H1 (cell line): ENCODE measurements around the gene SOCS7. TPM values are rescaled to one million over a fixed set of nuclear protein-coding genes. Genes with fewer than 3 reads are reported as not detected.

ENCODE experiments used
- CTCF ChIA-PET: fragments of 300-600 bp; sonication (Branson Sonifier 250); formaldehyde crosslinking; loops from one replicate; lab custom pipeline; 2021; ENCODE audit not compliant: partially characterized antibody; lab: Charles Lee
- POLR2A ChIA-PET: fragments of 300-600 bp; sonication (Branson Sonifier 250); formaldehyde crosslinking; loops from one replicate; lab custom pipeline; 2021; ENCODE audit warnings: inconsistent platforms; ENCODE audit not compliant: partially characterized antibody; lab: Charles Lee
- DNase-seq, 2 experiments: peaks; one replicate each; pipeline versions ENCODE4 v3.0.0 to v3.0.0-alpha.2; 2010 to 2022; ENCODE audit warnings: low spot score in 2 of 2, low read depth in 1 of 2, mixed read lengths in 1 of 2
- FAIRE-seq: peaks from 2 replicates; lab custom pipeline; 2011; peaks lifted over from hg19 to GRCh38; lab: Jason Lieb, UNC
- H2AFZ ChIP-seq: 2 replicates; pipeline ENCODE4 v1.8.1; 2012; ENCODE audit warnings: low read length, inconsistent platforms
- H2AK5ac ChIP-seq: 2 replicates; pipeline ENCODE4 v1.6.1; 2013; ENCODE audit warnings: low read depth, low read length
- H2BK120ac ChIP-seq: replicated peaks from 2 replicates; pipeline ENCODE3; 2013; ENCODE audit warnings: low read depth, low read length, inconsistent platforms
- H2BK12ac ChIP-seq: 2 replicates; pipeline ENCODE4 v1.6.1; 2013; ENCODE audit warnings: low read depth, low read length
- H2BK15ac ChIP-seq: 2 replicates; pipeline ENCODE4 v1.6.1; 2013; ENCODE audit warnings: low read length
- H2BK20ac ChIP-seq: 2 replicates; pipeline ENCODE4 v1.6.1; 2013; ENCODE audit warnings: low read length
- H2BK5ac ChIP-seq: 2 replicates; pipeline ENCODE4 v1.6.1; 2013; ENCODE audit warnings: low read depth, low read length
- H3K14ac ChIP-seq: 2 replicates; pipeline ENCODE4 v1.6.1; 2013; ENCODE audit warnings: inconsistent platforms; ENCODE audit not compliant: insufficient read length
- H3K18ac ChIP-seq: 2 replicates; pipeline ENCODE4 v1.6.1; 2013; ENCODE audit warnings: low read length; ENCODE audit errors: extremely low read depth
- H3K23ac ChIP-seq: 2 replicates; pipeline ENCODE4 v1.6.1; 2013; ENCODE audit warnings: inconsistent platforms; ENCODE audit not compliant: insufficient read length
- H3K23me2 ChIP-seq: 2 replicates; pipeline ENCODE4 v1.6.1; 2013; ENCODE audit warnings: low read depth, low read length
- H3K27ac ChIP-seq: 2 replicates; pipeline ENCODE4 v1.6.1; 2011; ENCODE audit warnings: low read depth, low read length, inconsistent platforms
- H3K27me3 ChIP-seq, 4 experiments: replicated peaks in 1 of 4; 1 replicate in 1 of 4; 2 replicates in 3 of 4; pipeline versions ENCODE4 v1.6.1 to v1.8.1; 2011 to 2013; ENCODE audit warnings: low read length in 3 of 4, mild to moderate bottlenecking in 3 of 4, inconsistent platforms in 2 of 4, mixed read lengths in 2 of 4, moderate library complexity in 1 of 4; ENCODE audit not compliant: control insufficient read depth in 3 of 4, insufficient read depth in 3 of 4; ENCODE audit errors: extremely low read depth in 1 of 4
- H3K36me3 ChIP-seq, 4 experiments: 2 replicates each; pipeline versions ENCODE4 v1.6.1 to v1.8.1; 2011 to 2013; ENCODE audit warnings: mild to moderate bottlenecking in 4 of 4, low read length in 3 of 4, moderate library complexity in 2 of 4, control low read depth in 1 of 4, inconsistent platforms in 1 of 4; ENCODE audit not compliant: insufficient read depth in 4 of 4, control insufficient read depth in 2 of 4
- H3K4ac ChIP-seq: replicated peaks from 2 replicates; pipeline ENCODE3; 2013; ENCODE audit warnings: low read length, low read depth, mixed read lengths, inconsistent platforms; ENCODE audit not compliant: insufficient read length
- H3K4me1 ChIP-seq, 4 experiments: replicated peaks in 1 of 4; 1 replicate in 1 of 4; 2 replicates in 3 of 4; pipeline versions ENCODE4 v1.6.1 to v1.8.1; 2011 to 2013; ENCODE audit warnings: low read length in 3 of 4, inconsistent platforms in 2 of 4, mixed read lengths in 1 of 4; ENCODE audit not compliant: insufficient read depth in 4 of 4, control insufficient read depth in 3 of 4
- H3K4me2 ChIP-seq, 2 experiments: 2 replicates each; pipeline versions ENCODE4 v1.6.1 to v1.8.1; 2011 to 2013; ENCODE audit warnings: low read depth in 2 of 2, low read length in 2 of 2, control low read depth in 1 of 2, inconsistent platforms in 1 of 2, mild to moderate bottlenecking in 1 of 2; ENCODE audit not compliant: insufficient read depth in 1 of 2
- H3K4me3 ChIP-seq, 4 experiments: fragments of 200-600, 300-600 bp in 1 of 4; sonication (generic), shearing (Covaris generic), sonication (Bioruptor Twin) in 1 of 4; 2 replicates each; pipeline versions ENCODE4 v1.5.1 to v1.8.1; 2011 to 2016; ENCODE audit warnings: low read length in 4 of 4, low read depth in 3 of 4, control low read depth in 2 of 4, inconsistent platforms in 2 of 4, mild to moderate bottlenecking in 2 of 4, mixed read lengths in 1 of 4, moderate library complexity in 1 of 4; ENCODE audit not compliant: insufficient read depth in 2 of 4; ENCODE audit errors: extremely low read depth in 1 of 4
- H3K56ac ChIP-seq: replicated peaks from 2 replicates; pipeline ENCODE3; 2013; ENCODE audit warnings: low read depth, mild to moderate bottlenecking, mixed read lengths, low read length, inconsistent platforms; ENCODE audit not compliant: insufficient read length
- H3K79me1 ChIP-seq: 2 replicates; pipeline ENCODE4 v1.6.1; 2013; ENCODE audit warnings: low read depth, low read length, control low read depth
- H3K79me2 ChIP-seq, 2 experiments: 2 replicates each; pipeline versions ENCODE4 v1.6.1 to v1.8.1; 2012 to 2013; ENCODE audit warnings: low read length in 2 of 2, mild to moderate bottlenecking in 2 of 2, inconsistent platforms in 1 of 2; ENCODE audit not compliant: insufficient read depth in 2 of 2, control insufficient read depth in 1 of 2
- H3K9ac ChIP-seq, 4 experiments: replicated peaks in 1 of 4; 1 replicate in 1 of 4; 2 replicates in 3 of 4; pipeline versions ENCODE4 v1.6.1 to v1.8.1; 2011 to 2013; ENCODE audit warnings: low read depth in 3 of 4, low read length in 3 of 4, control low read depth in 2 of 4, mild to moderate bottlenecking in 2 of 4, moderate library complexity in 2 of 4, inconsistent platforms in 1 of 4; ENCODE audit errors: extremely low read depth in 1 of 4
- H3K9me3 ChIP-seq, 2 experiments: 2 replicates each; pipeline versions ENCODE4 v1.6.1 to v1.8.1; 2012 to 2013; ENCODE audit warnings: mild to moderate bottlenecking in 2 of 2, moderate library complexity in 2 of 2, control low read depth in 1 of 2, inconsistent platforms in 1 of 2, low read depth in 1 of 2, low read length in 1 of 2, mixed read lengths in 1 of 2; ENCODE audit not compliant: insufficient read depth in 2 of 2
- H4K20me1 ChIP-seq, 2 experiments: replicated peaks in 1 of 2; 2 replicates each; pipeline versions ENCODE3 to v1.8.1; 2011 to 2013; ENCODE audit warnings: inconsistent platforms in 2 of 2, low read length in 2 of 2, mild to moderate bottlenecking in 1 of 2; ENCODE audit not compliant: insufficient read depth in 2 of 2, control insufficient read depth in 1 of 2
- H4K5ac ChIP-seq: 2 replicates; pipeline ENCODE4 v1.6.1; 2013; ENCODE audit warnings: low read length, low read depth, mixed read lengths, inconsistent platforms; ENCODE audit not compliant: insufficient read length
- H4K8ac ChIP-seq: 2 replicates; pipeline ENCODE4 v1.8.0; 2013; ENCODE audit warnings: mild to moderate bottlenecking, moderate library complexity, low read length, inconsistent platforms; ENCODE audit not compliant: insufficient read depth; ENCODE audit errors: extremely low read depth
- H4K91ac ChIP-seq: replicated peaks from 2 replicates; pipeline ENCODE3; 2013; ENCODE audit warnings: low read length, mixed read lengths, inconsistent platforms; ENCODE audit not compliant: insufficient read length
- MAFK ChIP-seq: IDR thresholded peaks from 2 replicates; pipeline ENCODE4 v1.6.1; 2012; ENCODE audit warnings: low read depth, mild to moderate bottlenecking, improper control_type of control experiment, low read length
- WGBS, 2 experiments: shearing (Covaris generic) in 1 of 2; methylation state at CpG; one replicate each; pipeline versions ENCODE4 v1.1.6 to v1.1.7; 2013 to 2015; ENCODE audit warnings: low lambda C conversion rate in 2 of 2, mixed read lengths in 2 of 2, inconsistent platforms in 1 of 2, low coverage in 1 of 2, missing lambda C conversion rate in 1 of 2; ENCODE audit not compliant: insufficient replicate concordance in 2 of 2, insufficient coverage in 1 of 2, insufficient read length in 1 of 2; ENCODE audit errors: extremely low coverage in 1 of 2, missing lambda C conversion rate in 1 of 2; 5-methylcytosine and 5-hydroxymethylcytosine counted together
- polyA plus RNA-seq, 7 experiments: library from polyadenylated mRNA; depleted of rRNA in 3 of 7; stranded (reverse) in 5 of 7; unstranded in 2 of 7; fragments of >200 nt in 5 of 7; fragments of 200-250 nt in 2 of 7; gene quantifications; 1 replicate in 5 of 7; 2 replicates in 1 of 7; 4 replicates in 1 of 7; pipeline versions ENCODE4 v1.2.1 to v1.2.3, GENCODE V29; 2011 to 2013; ENCODE audit warnings: missing spikeins in 2 of 7, mixed read lengths in 2 of 7
- total RNA-seq: library from RNA; stranded (reverse); fragmentation: NEBNext Ultra II Directional; extraction: Animal tissue kit (Norgen Biotek cat#: 25700); gene quantifications from 2 replicates; pipeline ENCODE4 v1.2.1, GENCODE V29; 2021
- TF ChIP-seq, protein P1 (sequence below): IDR thresholded peaks from 2 replicates; pipeline ENCODE4 v1.6.1; 2011; ENCODE audit warnings: low read depth, mild to moderate bottlenecking, low read length; ENCODE audit not compliant: insufficient read depth
- TF ChIP-seq, protein P2 (sequence below): IDR thresholded peaks from 2 replicates; pipeline ENCODE4 v1.6.1; 2012; ENCODE audit warnings: low read length, inconsistent platforms

SOCS7 gene
- total and polyA plus RNA-seq, 2 of the 8 experiments (the other 6 are each of a cell fraction or from before 2014, with no cell fraction given) = 13.5 to 26.9 TPM

DNA sequence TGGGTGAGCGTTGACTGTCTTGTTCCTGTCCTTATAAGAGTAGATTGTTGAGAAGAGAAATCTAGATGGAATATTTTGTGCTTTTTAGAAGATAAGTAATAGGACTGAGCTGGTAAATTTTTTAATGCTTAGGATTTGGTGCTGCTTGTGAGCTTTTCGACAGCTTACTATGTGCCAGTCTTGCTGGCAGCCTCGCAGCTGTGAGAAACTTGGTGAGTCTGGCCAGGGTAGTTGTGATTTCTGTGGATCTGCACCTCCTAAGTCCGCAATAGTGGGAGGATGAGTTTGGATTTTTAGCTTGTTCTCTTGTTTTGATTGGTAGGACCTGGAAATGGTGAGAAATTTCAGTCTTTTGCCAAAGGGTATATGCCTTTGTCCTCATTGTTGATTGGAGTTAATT is 3.6 kb downstream of the SOCS7 start:
- POLR2A ChIA-PET = interaction anchor here (2.4 to 8.9 kb wide), 4 partner anchors 30 to 66 kb away, joined by 8 to 70 read pairs (median 18); no protein-coding TSS in a partner anchor
- no peak for FAIRE-seq

More for the DNA sequence above, 3.6 kb downstream of the SOCS7 start:
- DNase-seq = no peak
- Histone ChIP-seq H2BK120ac (no peak overlapping the region), H2AK5ac (no peak overlapping the region), H3K36me3 (no peaks in the 10 kb centered on the region; a peak in 1 of 8 replicates), H3K27ac (no peak overlapping the region), H3K14ac (no peak overlapping the region), H2BK5ac (no peak overlapping the region), H2AFZ (no peak overlapping the region), H2BK20ac (no peak overlapping the region), H2BK15ac (no peak overlapping the region), H2BK12ac (no peak overlapping the region), H3K79me2 (peaks cover 0 to 68% of the 10 kb centered on the region in 2 experiments; a peak in 3 of 4 replicates), H3K27me3 (no peaks in the 10 kb centered on the region; a peak in 1 of 7 replicates), H3K56ac (no peak overlapping the region), H4K91ac (no peak overlapping the region), H3K18ac (no peak overlapping the region), H3K23me2 (peaks cover 13% of the 10 kb centered on the region), H3K4me1 (peaks cover 0 to 7% (median 5%) of the 10 kb centered on the region in 4 experiments; a peak in 5 of 7 replicates), H3K23ac (no peak overlapping the region), H3K4me2 (no peak overlapping the region; a peak in 1 of 4 replicates), H3K4me3 (no peak overlapping the region), H4K8ac (no peak overlapping the region), H4K5ac (no peak overlapping the region), H3K4ac (no peak overlapping the region), H3K9me3 (no peaks in the 10 kb centered on the region), H4K20me1 (peaks cover 8 to 15% of the 10 kb centered on the region in 2 experiments), H3K9ac (no peak overlapping the region), H3K79me1 (peaks cover 6% of the 10 kb centered on the region; the same call in 1 of the 2 replicates)
- 91% methylated on average over 4 of the region's 4 CpGs; no CpG with 5 or more reads in 1 of the 2 experiments for WGBS, 2 experiments
- CTCF ChIA-PET = interaction anchor here (0.9 to 25.7 kb wide), 17 partner anchors 10 to 182 kb away, joined by 3 to 400 read pairs (median 5); partner anchors contain the start of gene ARHGAP23
- TF ChIP-seq, protein P1, sequence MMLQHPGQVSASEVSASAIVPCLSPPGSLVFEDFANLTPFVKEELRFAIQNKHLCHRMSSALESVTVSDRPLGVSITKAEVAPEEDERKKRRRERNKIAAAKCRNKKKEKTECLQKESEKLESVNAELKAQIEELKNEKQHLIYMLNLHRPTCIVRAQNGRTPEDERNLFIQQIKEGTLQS = no peak
- TF ChIP-seq, protein P2, sequence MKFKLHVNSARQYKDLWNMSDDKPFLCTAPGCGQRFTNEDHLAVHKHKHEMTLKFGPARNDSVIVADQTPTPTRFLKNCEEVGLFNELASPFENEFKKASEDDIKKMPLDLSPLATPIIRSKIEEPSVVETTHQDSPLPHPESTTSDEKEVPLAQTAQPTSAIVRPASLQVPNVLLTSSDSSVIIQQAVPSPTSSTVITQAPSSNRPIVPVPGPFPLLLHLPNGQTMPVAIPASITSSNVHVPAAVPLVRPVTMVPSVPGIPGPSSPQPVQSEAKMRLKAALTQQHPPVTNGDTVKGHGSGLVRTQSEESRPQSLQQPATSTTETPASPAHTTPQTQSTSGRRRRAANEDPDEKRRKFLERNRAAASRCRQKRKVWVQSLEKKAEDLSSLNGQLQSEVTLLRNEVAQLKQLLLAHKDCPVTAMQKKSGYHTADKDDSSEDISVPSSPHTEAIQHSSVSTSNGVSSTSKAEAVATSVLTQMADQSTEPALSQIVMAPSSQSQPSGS = no peak
- no peak for TF ChIP-seq MAFK
